GM19455 (cell line): Measurements from ENCODE around the gene ACTL8.

Experiments used
- ATAC-seq: cut with Tn5 transposase; IDR thresholded peaks from one replicate; pipeline ENCODE4 v1.9.1; 2021; ENCODE audit not compliant: unreplicated experiment

The ACTL8 gene

DNA sequence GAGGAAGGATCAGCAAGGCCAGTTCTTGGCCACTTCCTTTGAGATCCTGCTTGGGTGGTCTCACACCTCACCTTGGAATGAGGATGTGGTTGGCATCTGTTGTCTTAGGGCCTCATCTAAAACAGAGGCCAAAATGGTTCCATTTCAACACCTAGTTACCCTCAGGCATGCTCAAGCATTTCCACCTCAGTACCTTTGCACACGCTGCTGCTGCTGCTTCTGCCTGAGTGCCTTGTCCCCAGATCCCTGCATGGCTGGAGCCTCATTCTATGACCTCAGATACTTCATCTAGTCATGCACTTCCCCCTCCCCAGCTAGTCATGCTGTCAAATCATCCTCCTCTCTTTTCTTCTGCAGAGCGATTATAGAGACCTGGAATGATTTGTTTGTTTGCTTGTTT, 86.8 kb downstream of the ACTL8 start:
- no peak for ATAC-seq

DNA sequence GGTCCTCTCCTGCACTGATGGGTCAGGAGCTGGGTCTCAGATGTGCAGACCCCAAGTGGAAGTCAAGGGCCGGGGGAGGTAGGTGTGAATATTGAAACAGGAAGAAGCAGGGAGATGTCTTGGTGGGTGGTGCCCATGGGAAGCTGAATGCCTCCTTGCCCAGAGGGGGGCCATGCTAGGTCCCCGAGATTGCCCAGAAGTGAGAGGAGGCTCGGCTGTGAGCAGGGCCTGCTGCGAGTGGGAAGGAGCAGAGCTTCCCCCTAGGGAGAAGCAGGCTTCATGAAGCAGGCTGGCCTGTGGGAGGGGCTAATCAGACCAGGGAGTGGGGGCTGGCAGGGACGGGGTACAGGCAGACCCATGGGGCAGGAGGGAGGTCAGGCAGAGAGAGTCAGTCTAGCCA, 87.6 kb downstream of the ACTL8 start:
- no peak for ATAC-seq

DNA sequence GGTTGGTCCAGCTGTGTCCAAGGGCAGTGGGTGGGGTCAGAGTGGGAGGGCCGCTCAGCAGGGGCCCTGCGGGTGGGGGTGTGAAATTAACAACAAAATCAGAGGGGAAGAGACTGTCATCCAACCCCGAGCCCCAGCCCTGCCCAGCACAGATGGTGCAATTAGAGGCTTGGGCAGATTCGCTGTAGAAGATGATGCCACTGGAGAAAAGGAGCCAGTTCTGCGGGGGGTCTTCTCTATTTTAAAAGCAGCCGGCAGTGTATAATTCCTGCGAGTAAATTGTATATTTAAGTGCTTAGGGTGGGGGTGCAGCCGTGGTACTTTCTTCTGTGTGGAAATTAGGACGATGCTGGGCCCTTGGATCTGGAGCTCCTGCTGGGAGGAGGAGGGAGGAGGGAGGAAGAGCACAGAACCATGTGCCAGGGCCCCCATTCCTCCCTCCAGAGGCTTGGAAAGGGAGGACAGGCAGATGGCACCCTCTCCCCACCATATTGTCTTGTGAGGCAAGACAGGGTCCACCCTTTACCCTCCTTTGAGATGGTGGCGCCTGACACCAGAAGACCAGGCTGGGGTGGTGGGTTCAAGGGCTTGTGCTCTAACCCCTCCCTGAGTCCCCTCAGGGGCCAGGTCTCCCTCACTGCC, 89.2 kb downstream of the ACTL8 start:
- ATAC-seq: no peak

DNA sequence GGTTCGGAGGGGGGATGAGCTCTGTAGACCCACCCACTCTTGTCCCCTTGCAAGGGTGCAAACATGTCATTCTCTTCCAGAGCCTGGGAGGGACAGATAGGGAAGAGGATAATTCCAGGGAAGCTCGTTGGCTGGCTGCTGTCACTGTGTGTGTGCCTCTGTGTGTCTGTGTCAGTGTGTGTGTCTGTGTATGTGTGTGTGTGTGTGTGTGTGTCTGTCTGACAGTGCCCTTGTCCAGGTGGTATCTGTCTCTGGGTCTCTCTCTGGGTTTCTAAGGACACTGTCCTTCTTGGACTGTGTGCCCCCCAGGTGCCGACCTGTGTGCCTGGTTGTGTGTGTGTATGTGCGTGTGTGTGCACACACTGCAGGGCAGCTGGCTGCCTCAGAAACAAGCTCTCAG, 90.5 kb downstream of the ACTL8 start:
- no peak for ATAC-seq

DNA sequence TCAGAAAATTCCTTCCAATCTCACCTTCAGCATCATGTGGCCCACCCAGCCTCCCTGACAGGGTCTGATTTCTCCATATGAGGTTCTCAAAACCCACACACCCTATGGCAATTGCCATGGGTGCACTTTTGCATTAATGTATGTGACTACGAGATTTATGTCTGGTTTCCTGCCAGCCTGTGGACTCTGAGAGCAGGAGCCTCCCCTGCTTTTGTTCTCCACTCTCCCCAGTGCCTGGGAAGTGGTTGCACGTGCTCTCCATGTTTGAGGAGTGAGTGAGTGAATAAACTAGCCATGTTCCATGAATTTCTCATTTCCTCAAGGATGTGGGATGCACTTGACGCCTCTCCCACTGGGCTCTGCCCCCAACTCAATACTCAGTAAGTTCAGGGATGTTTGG, 91.2 kb downstream of the ACTL8 start:
- no peak for ATAC-seq

DNA sequence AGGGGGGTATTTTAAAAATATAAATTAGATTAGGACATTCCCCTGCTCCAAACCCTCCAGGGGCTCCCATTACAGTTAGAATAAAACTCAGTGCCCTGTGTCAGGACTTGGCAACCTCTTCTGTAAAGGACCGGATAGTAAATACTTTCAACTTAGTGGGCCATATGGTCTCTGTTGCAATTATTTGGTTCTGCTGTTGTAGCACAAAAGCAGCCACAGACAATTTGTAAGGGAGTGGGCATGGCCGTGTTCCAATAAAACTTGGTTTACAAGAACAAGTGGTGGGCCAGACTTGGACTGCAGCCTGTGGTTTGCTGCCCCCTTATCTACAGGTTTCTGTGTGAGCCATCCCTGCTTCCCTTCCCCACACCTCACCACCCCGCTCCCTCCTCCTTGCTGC, 92.0 kb downstream of the ACTL8 start:
- no peak for ATAC-seq

DNA sequence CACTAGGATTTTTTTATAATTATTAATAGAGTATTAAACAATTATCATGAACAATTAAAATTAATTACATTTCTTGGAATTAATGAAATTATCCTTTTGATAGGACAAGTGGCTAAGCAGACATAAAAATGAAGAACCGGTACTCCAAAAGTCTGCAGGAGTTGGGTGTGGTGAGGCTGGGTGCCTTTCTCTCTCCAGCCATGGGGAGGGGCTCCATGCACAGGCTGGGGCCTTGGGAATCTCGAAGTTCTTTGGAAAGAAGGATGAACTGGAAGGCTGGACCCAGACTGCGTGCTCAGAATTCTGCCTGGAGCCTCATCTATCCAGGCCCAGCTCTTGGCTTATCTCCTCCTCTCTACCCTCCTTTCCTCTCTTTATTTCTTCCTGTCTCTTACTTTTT, 94.1 kb downstream of the ACTL8 start:
- no peak for ATAC-seq

DNA sequence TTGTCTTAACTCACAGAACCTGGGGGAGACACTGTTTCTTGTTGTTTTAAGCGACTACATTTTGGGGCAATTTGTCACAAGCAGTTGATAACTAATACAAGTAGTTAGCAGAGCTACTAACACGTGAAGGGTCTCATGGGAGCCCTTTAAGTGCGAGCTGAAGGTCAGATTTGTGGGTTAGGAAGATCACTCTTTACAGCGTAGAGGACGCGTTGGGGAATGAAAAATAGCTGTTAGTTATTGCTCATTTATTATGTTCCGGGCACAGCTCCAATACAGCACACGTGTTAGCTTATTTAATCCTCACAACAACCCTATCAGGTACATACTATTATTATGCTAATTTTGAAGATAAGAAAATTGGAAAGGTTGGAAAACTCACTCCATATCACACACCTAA, 95.9 kb downstream of the ACTL8 start:
- no peak for ATAC-seq

DNA sequence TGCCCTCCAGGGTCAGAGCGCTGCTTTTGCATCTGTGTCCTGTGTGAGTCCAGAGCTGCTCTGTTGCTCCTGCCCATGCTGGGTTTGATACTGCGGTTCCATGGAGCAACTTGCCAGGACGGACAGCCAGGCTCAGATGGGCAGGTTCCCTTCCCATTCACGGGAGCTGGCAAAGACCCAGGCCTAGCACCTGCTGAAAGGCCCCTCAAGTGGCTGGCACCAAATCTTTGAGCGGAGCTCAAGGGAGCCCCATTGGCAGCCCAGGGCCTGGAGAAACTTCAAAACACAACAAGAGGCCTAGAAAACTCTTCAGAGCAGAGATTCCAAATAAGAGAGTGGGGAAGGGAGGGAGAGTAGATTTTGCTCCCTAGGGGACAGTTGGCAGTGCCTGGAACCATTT, 97.2 kb downstream of the ACTL8 start:
- ATAC-seq: no peak

DNA sequence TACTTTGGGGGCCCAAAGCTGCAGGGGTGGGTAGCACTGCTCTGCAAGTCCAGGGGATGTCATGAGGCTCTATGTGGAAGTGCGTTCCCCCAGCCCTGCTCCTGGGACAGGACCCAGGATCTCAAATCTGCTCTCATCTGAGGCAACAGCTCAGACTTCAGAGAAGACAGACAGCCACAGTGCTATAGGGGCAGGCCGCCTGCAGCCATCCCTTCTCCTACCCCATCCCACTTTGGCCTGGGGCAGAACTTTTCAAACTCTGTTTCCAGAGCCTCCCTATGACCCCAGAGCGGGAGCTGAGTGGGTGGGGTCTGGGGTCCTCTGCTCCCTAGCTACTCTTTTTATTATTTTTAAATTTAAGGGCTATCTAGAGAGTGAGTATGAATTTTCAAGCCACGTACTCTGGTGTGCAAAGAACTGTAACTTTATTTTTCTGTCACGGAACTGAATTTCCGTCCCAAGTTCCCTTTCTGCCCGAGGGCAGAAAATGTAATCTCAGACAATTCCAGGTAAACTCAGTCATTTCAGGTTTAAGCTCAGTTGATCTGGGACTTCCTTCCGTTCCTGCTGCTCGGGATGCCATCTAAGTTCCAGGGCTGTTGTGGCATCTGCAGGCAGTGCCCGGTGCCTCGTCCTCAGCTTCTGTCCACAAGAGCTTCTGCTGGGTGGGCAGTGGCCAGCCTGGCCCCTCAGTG, 98.3 kb downstream of the ACTL8 start:
- ATAC-seq: no peak

DNA sequence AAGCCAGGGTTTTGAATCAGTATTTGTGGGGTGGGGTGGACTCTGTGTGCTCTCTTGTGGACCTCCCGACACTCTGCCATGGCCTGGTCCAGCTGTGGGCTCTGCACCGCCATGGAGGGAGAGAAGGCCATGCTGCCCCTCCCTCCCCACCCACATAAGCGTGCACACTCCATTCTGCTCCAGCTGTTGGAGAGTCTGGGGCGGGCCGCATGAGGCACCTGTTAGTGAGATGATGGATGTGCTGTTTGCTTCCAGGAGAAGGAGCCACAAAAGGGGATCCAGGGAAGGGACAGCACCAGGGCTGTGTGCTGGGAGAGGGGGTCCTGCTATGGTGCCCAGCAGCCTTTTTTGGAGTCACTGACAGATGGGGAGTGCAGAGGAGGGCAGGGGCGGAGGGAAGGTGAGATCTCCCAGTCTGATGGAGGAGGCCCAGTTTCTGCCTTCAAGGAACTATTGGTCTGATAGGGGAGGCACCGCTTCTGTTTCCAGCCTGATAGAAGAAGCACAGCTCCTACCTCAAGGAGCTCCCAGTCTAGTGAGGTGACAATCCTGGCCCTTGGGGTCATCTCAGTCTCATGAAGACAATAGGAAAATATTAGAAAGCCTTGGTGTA, 101.5 kb downstream of the ACTL8 start:
- ATAC-seq: no peak

DNA sequence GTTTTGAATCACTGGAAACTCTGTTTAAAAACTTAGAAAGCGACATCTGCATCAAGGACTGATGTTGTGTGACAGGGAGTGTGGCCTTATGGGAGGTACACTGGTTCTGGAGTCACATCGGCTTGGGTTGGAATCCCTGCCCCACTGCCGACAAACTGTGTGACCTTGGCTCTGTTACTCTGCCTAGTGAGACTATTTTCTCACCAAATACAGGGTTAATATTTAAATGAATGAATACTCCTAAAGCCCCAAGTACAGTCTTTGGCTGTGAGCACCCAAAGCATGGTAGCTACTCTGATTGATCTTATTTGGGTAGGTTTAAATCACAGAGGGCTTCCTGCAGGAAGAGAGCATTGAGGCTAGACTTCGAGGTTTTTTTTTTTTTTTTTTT, 102.0 kb downstream of the ACTL8 start:
- ATAC-seq: no peak

DNA sequence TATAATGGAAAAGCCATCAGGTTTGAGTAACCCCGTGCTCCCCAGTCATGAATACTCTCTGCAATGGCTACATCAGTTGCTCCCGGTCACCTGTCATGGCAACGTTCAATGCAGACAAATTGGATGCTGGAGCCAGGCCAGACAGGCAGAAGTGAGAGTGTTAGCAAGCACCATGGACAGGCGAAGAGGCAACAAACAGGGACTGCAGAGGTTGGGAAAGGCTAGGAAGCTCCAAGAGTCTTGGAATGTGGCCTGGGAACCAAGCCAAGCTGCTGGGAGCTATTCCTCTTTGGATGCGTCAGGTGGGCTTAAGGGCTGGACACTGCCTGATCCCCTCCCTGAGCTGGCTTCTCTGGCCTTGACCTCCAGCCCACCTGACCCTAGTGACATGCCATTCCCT, 102.9 kb downstream of the ACTL8 start:
- no peak for ATAC-seq

DNA sequence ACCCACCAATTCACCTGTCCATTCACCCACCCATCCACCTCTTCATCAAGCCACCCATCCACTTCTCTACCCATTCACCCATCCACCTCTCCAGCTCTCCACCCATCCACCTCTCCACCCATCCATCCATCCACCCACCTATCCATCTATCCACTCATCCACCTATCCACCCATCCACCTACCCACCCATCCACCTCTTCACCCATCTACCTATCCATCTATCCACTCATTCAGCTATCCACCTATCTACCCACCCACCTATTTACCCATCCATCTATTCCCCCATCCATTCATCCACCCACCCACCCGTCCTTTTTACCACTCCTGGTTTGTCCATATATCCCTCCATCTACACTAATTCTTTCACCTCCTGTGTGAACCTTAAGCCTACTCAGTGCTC, 105.7 kb downstream of the ACTL8 start:
- ATAC-seq: no peak

DNA sequence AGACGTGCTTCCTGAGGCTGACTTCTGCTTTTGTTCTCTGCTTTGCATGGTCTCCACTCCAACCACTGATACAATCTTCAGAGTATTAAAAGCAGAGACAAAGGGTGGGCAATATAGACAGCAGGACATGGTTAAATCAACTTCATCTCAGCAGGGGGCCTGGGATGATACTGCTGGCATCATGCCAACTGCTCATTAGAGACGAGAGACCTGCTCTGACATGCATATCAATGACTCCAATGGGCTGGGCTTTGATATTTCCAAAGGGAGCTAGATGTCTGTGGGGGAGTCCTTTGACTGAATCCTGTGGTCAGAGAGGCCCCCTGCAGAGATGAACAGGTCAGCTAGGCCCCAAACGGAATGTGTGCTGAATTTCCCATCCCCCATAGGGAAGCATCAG, 106.6 kb downstream of the ACTL8 start:
- ATAC-seq: no peak

DNA sequence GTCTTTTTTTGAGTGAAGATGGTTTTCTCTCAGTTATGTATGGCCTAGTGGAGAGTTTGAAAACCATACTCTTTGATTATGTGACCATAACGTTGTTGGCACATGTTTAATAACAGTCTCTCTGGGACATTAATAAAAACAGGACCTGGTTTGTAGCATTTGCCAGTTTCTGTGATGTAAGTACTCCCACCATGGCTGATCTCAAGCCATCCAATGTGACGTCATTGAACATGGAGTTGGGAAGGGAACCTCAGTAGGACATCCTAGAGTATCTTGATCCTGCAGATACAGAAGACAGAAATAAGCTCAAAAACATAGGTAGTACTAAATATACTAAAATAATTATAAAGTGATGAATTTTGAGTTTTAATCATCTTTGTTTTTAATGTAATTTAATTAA, 107.0 kb downstream of the ACTL8 start:
- no peak for ATAC-seq

DNA sequence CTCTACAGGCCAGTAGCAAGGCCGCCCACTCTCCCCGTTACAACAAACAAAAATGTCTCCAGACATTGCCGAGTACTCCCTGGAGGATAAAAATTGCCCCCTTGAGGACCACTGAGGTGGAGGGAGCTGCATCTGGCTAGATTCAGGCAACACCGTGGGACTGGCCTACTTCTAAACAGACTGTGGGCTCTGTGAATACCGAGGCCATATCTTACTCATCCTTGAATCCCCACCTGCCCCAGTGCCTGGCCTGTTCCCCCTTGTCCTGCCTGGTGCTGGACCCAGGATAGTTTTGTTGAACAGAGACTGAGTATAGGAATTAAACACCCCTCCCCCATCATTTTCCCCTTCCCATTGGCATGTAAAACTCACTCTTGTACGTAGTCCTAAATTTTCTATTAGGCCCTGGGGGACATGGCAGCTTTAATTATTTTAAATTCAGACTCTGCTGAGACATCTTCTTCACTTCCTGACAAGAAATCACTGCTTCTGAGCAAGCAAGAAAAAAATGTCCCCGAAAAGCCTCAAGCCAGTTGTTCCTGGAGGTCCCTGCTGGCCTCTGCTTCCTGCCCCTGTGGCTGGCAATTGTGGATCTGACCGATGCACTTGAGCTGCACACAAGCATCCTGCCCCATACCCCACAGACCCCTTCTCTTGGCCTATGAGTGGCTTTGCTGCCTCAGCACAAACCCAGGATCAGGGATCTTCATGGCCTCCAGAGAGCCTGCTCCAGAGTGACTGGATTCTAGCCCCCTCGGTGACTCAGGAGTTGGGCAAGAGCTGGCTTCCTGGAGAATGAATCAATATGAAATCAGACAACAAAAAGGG, 111.0 kb downstream of the ACTL8 start:
- no peak for ATAC-seq

DNA sequence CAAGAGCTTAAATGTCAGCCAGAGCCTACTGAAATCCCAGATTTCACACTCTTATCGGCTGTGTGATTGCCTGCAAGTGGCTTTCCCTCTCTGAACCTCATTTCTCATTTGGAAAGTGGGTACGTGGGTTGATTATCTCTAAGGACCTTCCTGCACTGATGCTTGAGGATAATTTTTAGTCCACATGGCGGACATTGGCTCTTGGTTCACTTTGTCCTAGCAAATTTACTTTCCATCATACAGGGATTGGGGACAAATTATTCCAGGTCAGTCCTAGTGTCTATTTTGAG, 111.6 kb downstream of the ACTL8 start:
- ATAC-seq: no peak

DNA sequence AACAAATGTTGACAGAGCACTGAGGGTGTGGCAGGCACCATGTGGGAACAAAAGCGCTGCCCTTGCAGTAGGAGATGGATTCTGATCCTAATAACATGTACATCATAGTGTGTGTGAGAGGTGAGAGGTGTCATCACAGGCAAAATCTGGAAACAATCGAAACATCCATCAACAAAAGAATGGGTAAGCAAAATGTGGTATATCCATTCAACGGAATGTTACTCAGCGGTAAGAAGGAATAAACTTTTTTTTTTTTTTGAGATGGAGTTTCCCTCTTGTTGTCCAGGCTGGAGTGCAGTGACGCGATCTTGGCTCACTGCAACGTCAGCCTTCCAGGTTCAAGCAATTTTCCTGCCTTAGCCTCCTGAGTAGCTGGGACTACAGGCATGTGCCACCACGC, 112.3 kb downstream of the ACTL8 start:
- ATAC-seq: no peak

DNA sequence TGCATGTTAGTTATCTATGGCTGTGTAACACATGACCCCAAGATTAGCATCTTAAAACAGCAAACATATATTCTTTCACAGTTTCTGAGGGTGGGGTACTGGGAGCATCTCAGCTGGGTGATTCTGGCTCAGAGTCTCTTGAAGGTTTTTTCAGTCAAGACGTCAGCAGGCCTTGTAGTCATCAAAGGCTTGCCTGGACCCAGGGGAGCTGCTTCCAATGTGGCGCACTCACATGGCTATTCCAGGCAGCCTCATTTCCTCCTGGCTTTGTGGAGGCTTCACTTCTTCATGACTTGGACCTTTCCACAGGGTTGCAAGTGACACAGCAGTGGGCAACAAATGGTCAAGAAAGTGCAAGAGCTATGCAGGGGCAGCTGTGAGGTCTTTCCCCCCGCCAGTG, 114.7 kb downstream of the ACTL8 start:
- no peak for ATAC-seq

DNA sequence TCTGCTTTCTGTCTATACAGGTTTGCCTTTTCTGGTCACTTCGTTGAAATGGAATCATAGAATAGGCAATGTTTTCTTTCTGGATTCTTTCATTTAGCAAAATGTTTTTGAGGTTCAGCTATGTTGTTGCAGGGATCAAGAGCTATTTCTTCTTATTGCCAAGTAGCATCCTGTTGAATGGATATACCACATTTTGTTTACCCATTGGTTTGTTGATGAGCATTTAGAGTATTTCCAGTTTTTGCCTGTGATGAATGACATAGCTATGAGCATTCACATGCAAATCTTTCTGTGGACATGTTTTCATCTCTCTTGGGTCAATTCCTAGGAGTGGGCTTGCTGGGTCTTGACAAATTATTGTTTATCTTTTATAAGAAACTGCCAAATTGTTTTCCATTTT, 115.5 kb downstream of the ACTL8 start:
- no peak for ATAC-seq

DNA sequence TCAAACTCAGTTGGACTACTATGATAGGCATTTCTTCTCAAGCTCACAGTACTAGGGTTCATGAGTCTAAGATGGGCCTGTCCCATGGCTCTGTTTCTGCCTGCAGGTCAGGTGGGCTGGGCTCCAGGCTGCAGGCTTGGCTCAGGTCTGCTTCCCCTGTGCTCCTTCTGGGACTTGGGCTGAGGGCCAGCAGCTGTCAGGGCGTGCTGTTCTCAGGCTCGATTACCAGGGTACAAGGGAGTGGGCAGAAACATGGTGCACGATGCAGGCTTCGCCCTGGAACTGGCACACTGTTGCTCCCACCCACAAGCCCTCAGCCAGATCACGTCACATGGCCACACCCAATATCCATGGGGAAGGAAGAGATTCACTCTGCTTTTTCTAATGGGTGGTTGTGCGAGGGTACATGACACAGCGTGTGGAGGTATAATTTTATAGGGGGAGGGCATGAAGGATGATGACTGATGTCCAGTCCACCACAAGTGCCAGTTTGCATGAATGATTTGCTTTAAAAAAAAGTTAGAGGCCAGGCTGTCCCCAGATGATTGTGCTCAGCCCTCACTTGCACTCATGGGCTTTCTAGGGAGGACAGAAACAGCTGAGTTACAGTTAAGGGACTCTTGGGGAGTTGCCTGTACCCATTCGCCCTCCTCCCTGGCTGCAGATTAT, 118.0 kb downstream of the ACTL8 start:
- no peak for ATAC-seq
